Measurements from ENCODE around the gene NOXO1. TPM values are rescaled to one million over a fixed set of nuclear protein-coding genes. Genes with fewer than 3 reads are reported as not detected.

NOXO1 gene
- total and polyA plus RNA-seq, 4 donors: 0.28 to 0.67 (median 0.63) TPM; not detected in 1

DNA sequence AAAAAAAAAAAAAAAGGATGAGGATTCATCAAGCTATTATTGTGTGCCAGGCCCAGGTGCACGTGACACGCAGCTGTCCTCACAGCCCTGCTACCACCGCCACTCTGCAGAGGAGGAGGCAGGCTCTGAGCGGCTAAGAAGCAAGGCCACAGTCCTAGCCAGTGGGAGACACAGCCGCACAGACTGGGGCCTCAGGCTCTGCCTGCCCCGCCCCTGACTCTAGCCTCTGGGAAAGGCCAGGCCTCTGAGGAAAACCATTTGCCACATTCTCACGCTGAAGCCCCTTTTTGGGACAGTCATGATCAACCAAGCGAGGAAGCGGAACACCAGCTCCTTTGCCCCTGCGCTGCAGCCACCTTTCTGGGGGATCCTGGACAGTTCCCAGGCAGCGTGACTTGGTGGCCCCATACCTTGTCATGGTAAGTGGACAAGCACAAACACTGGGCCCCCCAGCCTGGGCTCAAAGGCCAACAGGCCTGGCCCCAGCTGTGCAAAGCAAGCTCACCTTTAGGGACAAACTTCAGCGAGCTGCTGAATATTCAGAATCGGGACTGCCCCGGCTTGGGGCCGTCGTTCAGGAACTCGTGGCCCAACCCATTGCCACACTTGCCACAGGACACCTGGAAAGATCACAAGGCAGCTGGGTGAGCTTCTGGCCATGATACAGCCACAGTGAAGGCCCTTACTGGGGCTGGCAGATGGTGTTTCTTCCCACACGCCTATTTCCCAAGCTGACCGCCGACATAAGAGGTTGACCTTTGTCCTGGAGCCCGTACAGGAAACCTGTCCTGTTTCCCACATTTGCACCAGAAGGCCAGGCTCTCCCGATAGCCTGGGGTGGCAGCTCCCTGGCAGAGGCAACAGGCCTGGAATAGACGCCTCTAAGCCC, 40.8 kb downstream of the NOXO1 start:
- peaks cover 11 to 61% (median 43%) of the 10 kb centered on the region in 4 donors for H3K4me1 ChIP-seq (ENCODE audit: control insufficient read depth in 4 of 4, insufficient read depth in 4 of 4, low read length in 3 of 4)
- WGBS: 47% methylated on average over 23 of the region's 23 CpGs
- no peak for DNase-seq (ENCODE audit: low spot score)
- no peaks in the 10 kb centered on the region for H3K27me3 ChIP-seq (ENCODE audit: control insufficient read depth in 4 of 4, insufficient read depth in 4 of 4, low read length in 3 of 4)
- H3K27ac ChIP-seq (ENCODE audit: low read depth in 1 of 2, low read length in 2 of 2): peak overlapping the region; percentile 95 to 96
- TF ChIP-seq HNF4A (conservative IDR thresholded peaks at IDR 0.05) (peak; percentile 75 to 87), TAF1 (conservative IDR thresholded peaks at IDR 0.05) (peak; percentile 87), FOXA2 (IDR thresholded peaks at IDR 0.05) (peak; percentile 43), GABPA (IDR thresholded peaks at IDR 0.05 in 1 of 2, conservative IDR thresholded peaks at IDR 0.05 in 1 of 2) (peak in 1 of 2 donors; percentile 27), RAD21 (IDR thresholded peaks at IDR 0.05) (no peak), EGR1 (IDR thresholded peaks at IDR 0.05; ENCODE audit: low read depth in 2 of 2) (peak in 1 of 2 donors; percentile 43), YY1 (IDR thresholded peaks at IDR 0.05) (no peak), HNF4G (IDR thresholded peaks at IDR 0.05) (peak; percentile 73), NR2F2 (IDR thresholded peaks at IDR 0.05) (peak; percentile 10), RXRA (IDR thresholded peaks at IDR 0.05) (peak; percentile 79 to 86), JUND (IDR thresholded peaks at IDR 0.05) (peak in 1 of 2 donors; percentile 63), SP1 (IDR thresholded peaks at IDR 0.05) (peak; percentile 88), FOXA1 (IDR thresholded peaks at IDR 0.05) (no peak)
- TF ChIP-seq, protein P1, sequence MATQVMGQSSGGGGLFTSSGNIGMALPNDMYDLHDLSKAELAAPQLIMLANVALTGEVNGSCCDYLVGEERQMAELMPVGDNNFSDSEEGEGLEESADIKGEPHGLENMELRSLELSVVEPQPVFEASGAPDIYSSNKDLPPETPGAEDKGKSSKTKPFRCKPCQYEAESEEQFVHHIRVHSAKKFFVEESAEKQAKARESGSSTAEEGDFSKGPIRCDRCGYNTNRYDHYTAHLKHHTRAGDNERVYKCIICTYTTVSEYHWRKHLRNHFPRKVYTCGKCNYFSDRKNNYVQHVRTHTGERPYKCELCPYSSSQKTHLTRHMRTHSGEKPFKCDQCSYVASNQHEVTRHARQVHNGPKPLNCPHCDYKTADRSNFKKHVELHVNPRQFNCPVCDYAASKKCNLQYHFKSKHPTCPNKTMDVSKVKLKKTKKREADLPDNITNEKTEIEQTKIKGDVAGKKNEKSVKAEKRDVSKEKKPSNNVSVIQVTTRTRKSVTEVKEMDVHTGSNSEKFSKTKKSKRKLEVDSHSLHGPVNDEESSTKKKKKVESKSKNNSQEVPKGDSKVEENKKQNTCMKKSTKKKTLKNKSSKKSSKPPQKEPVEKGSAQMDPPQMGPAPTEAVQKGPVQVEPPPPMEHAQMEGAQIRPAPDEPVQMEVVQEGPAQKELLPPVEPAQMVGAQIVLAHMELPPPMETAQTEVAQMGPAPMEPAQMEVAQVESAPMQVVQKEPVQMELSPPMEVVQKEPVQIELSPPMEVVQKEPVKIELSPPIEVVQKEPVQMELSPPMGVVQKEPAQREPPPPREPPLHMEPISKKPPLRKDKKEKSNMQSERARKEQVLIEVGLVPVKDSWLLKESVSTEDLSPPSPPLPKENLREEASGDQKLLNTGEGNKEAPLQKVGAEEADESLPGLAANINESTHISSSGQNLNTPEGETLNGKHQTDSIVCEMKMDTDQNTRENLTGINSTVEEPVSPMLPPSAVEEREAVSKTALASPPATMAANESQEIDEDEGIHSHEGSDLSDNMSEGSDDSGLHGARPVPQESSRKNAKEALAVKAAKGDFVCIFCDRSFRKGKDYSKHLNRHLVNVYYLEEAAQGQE (IDR thresholded peaks at IDR 0.05): peak; percentile 50
- TF ChIP-seq, protein P2, sequence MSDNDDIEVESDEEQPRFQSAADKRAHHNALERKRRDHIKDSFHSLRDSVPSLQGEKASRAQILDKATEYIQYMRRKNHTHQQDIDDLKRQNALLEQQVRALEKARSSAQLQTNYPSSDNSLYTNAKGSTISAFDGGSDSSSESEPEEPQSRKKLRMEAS (IDR thresholded peaks at IDR 0.05): peak; percentile 85
- TF ChIP-seq, protein P3, sequence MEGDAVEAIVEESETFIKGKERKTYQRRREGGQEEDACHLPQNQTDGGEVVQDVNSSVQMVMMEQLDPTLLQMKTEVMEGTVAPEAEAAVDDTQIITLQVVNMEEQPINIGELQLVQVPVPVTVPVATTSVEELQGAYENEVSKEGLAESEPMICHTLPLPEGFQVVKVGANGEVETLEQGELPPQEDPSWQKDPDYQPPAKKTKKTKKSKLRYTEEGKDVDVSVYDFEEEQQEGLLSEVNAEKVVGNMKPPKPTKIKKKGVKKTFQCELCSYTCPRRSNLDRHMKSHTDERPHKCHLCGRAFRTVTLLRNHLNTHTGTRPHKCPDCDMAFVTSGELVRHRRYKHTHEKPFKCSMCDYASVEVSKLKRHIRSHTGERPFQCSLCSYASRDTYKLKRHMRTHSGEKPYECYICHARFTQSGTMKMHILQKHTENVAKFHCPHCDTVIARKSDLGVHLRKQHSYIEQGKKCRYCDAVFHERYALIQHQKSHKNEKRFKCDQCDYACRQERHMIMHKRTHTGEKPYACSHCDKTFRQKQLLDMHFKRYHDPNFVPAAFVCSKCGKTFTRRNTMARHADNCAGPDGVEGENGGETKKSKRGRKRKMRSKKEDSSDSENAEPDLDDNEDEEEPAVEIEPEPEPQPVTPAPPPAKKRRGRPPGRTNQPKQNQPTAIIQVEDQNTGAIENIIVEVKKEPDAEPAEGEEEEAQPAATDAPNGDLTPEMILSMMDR (IDR thresholded peaks at IDR 0.05; ENCODE audit: low read depth, low read length, missing input control): no peak
- TF ChIP-seq, protein P4, sequence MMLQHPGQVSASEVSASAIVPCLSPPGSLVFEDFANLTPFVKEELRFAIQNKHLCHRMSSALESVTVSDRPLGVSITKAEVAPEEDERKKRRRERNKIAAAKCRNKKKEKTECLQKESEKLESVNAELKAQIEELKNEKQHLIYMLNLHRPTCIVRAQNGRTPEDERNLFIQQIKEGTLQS (IDR thresholded peaks at IDR 0.05): no peak
- TF ChIP-seq, protein P5, sequence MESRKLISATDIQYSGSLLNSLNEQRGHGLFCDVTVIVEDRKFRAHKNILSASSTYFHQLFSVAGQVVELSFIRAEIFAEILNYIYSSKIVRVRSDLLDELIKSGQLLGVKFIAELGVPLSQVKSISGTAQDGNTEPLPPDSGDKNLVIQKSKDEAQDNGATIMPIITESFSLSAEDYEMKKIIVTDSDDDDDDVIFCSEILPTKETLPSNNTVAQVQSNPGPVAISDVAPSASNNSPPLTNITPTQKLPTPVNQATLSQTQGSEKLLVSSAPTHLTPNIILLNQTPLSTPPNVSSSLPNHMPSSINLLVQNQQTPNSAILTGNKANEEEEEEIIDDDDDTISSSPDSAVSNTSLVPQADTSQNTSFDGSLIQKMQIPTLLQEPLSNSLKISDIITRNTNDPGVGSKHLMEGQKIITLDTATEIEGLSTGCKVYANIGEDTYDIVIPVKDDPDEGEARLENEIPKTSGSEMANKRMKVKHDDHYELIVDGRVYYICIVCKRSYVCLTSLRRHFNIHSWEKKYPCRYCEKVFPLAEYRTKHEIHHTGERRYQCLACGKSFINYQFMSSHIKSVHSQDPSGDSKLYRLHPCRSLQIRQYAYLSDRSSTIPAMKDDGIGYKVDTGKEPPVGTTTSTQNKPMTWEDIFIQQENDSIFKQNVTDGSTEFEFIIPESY (IDR thresholded peaks at IDR 0.05): peak; percentile 57
- H3K9ac ChIP-seq (ENCODE audit: low read depth in 1 of 2, low read length in 2 of 2): peak overlapping the region in 1 of 2 donors; percentile 77
- peak overlapping the region; percentile 65 to 92 (median 91) for H3K4me3 ChIP-seq (ENCODE audit: low read depth in 1 of 3, low read length in 3 of 3)
- no peaks in the 10 kb centered on the region for H3K9me3 ChIP-seq (ENCODE audit: control insufficient read depth in 4 of 4, low read length in 3 of 4)
- peaks cover 4 to 26% (median 17%) of the 10 kb centered on the region in 4 donors for H3K36me3 ChIP-seq (ENCODE audit: control insufficient read depth in 4 of 4, insufficient read depth in 3 of 4, low read depth in 1 of 4, low read length in 3 of 4)

All from liver (tissue), 9 donors.